Measurements from ENCODE around the gene KRT77. TPM values are rescaled to one million over a fixed set of nuclear protein-coding genes. Genes with fewer than 3 reads are reported as not detected.

The KRT77 gene
- total RNA-seq, 2 donors from 2014 or later: not detected

- intact Hi-C loops (cut with DNase I, micrococcal nuclease): no loop called here
Measured at GRCh38 chr12:52663420-52663819, 39.9 kb downstream of the KRT77 start.

GRCh38 chr12:52662918-52663229, 40.5 kb downstream of the KRT77 start:
- ATAC-seq (no peak), DNase-seq (no peak)
- intact Hi-C loops (cut with DNase I, micrococcal nuclease): no loop called here

More at GRCh38 chr12:52663420-52663819, 39.9 kb downstream of the KRT77 start:
- ATAC-seq: no peak
- no peak for DNase-seq

GRCh38 chr12:52662093-52662917, 41.0 kb downstream of the KRT77 start:
- ATAC-seq (no peak), DNase-seq (no peak)
- intact Hi-C loops (cut with DNase I, micrococcal nuclease): no loop called here

- intact Hi-C loops (cut with DNase I, micrococcal nuclease): no loop called here
Measured at GRCh38 chr12:52661668-52662067, 41.7 kb downstream of the KRT77 start.

DNA sequence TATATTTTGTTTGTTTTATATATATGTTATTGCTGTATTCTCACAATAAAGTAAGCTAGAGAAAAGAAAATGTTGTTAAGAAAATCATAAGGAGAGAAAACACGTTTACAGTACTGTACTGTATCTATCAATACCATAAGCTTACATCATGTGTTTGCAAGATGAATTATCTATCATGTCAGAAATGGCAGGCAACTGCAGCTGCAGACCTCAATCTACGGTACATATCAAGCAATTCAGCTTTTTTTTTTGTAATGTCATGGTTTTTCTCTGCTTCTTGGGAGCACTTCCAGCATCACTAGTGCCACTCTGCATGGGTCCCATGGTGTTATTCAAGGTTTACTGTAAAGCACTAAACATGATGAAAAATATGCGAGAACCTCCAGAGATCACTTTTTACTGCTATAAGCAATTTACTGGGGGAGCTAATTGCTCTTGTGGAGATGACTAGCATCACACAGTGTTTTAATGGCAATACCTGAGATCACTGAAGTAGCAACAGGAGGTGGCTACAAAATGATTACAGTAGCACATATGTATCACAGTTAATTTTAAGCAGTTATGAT, 42.3 kb downstream of the KRT77 start:
- intact Hi-C loops (cut with DNase I, micrococcal nuclease): no loop called here
- ATAC-seq: no peak

More at GRCh38 chr12:52661668-52662067, 41.7 kb downstream of the KRT77 start:
- DNase-seq: no peak
- no peak for ATAC-seq

DNA sequence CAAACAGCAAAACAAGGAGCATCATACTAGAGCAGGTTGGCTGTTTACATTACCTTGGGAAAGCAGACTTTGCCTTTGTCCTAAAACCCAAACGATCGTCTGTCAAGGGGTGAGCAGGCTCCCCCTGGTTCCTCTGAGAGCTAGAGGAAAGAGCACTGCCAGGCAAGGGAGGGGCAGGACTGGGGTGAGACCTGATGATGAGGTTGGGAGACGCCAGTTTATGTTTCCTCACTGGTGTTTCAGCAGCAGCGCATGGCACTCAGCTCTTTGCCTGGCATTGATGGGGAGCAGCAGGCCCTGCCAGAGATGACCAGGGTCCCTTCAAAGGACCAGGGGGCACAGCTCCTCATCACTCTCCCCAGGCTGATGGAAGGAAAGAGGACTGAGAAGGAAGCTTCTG, 43.4 kb downstream of the KRT77 start:
- ATAC-seq (no peak), DNase-seq (no peak)

More for the DNA sequence above, 42.3 kb downstream of the KRT77 start:
- no peak for DNase-seq

GRCh38 chr12:52659395-52659794, 43.9 kb downstream of the KRT77 start:
- DNase-seq (no peak), ATAC-seq (no peak)
- intact Hi-C loops (cut with DNase I, micrococcal nuclease): no loop called here

More for the DNA sequence above, 43.4 kb downstream of the KRT77 start:
- intact Hi-C loops (cut with DNase I, micrococcal nuclease): no loop called here

- no peak for ATAC-seq
- intact Hi-C loops (cut with DNase I, micrococcal nuclease): no loop called here
- DNase-seq: no peak
Measured at GRCh38 chr12:52658196-52658595, 45.1 kb downstream of the KRT77 start.

- DNase-seq (no peak), ATAC-seq (no peak)
- intact Hi-C loops (cut with DNase I, micrococcal nuclease): no loop called here
Measured at GRCh38 chr12:52657250-52657902, 45.9 kb downstream of the KRT77 start.

- DNase-seq (no peak), ATAC-seq (no peak)
- intact Hi-C loops (cut with DNase I, micrococcal nuclease): no loop called here
Measured at GRCh38 chr12:52656616-52657015, 46.7 kb downstream of the KRT77 start.

DNA sequence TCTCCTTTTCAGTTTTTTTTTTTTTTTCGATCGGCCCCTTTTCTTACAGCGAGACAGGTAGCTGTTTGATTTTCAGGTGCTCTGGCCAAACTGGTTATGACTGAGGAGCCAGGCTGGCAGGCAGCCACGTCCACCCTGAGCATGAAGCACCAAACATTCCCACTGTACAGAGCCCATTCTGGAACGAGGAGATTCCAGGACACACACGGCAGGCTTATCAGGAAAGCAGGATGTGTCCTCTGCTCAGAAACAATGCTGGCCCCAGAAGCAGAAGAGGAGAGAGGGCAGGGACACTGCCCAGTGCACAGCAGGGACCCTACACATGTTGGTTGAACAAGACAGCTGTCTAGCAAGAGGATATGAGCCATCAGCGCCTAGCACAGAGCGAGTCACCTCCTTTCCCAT, 47.6 kb downstream of the KRT77 start:
- no peak for ATAC-seq
- DNase-seq: no peak
- intact Hi-C loops (cut with DNase I, micrococcal nuclease): no loop called here

DNA sequence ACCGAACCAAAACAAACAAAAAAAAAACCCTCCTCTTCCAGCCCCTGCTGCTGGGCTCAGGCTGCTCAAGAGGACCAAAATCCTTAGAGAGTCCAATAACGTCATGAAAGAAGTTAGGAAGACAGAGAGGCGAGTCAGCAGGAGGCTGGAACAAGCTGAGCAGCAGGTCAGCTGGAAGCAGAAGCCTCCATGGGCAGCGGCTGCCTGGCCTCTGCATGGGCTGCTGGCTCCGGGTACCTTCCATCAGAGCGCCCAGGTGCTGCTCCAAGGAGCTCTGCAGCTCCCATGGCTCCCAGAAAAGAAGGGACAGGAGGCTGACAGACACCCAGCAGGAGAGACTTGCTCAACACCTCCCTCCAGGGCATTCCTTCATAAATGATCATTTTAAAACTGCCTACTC, 48.1 kb downstream of the KRT77 start:
- no peak for DNase-seq
- intact Hi-C loops (cut with DNase I, micrococcal nuclease): no loop called here
- no peak for ATAC-seq

DNA sequence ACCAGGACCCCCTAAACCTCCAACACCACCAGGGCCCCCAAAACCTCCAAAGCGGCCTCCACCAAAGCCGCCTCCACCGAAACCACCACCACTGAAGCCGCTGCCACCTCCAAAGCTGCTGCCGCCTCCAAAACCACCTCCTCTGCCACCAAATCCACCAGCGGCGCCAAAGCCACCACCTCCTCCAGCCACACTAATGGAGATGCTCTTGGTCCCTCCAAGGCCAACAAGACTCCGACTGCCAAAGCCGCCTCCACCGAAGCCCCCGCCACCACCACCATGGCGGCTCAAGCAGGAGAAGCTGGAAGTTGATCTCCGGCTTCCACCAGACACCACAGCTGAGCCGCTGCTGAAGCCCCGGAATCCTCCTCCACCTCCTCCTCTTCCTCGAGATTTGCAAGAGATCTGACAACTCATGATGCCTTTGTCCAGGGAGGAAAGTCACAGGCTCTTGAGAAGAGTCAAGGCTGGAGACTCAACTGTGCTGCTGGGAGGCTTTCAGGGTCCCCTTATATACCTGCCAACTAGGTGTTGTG, 51.5 kb downstream of the KRT77 start, which contains the start of gene KRT2:
Gene KRT2 (minus strand): TSS at position 486 of the 536 bp plus-strand sequence. CDS start 69 bp downstream, at position 417.
- intact Hi-C loops (cut with DNase I, micrococcal nuclease): no loop called here
- ATAC-seq (no peak), DNase-seq (no peak)

- intact Hi-C loops (cut with DNase I, micrococcal nuclease): no loop called here
- ATAC-seq: peak; percentile 63
- DNase-seq: peak; percentile 7 to 45
Measured at GRCh38 chr12:52650520-52651081, 52.7 kb downstream of the KRT77 start.

GRCh38 chr12:52649066-52649465, 54.3 kb downstream of the KRT77 start:
- DNase-seq: no peak
- no peak for ATAC-seq
- intact Hi-C loops (cut with DNase I, micrococcal nuclease): no loop called here

DNA sequence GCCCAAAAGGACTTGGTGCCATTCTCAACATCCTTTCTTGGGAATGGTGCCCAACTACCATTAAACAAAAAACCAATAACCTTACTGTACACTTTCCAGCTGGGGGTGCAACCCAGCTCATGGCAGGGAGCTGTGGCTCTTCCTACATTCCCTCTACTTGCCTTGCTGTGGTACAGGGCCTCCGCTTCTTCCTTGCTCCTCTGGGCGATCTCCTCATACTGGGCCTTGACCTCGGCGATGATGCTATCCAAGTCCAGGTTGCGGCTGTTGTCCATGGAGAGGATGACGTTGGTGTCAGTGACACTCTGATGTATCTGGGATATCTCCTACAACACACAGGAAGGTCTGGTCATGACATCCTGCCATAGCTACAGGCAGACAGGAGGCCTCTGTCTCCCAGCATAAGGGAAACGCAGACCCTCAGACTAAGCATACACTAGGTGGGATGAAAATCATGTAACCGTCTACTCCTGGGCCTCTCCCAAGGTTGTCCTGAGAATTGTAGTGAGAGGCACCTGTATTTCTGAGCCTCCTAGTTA, 55.2 kb downstream of the KRT77 start:
- no peak for DNase-seq
- no peak for ATAC-seq
- intact Hi-C loops (cut with DNase I, micrococcal nuclease): no loop called here

DNA sequence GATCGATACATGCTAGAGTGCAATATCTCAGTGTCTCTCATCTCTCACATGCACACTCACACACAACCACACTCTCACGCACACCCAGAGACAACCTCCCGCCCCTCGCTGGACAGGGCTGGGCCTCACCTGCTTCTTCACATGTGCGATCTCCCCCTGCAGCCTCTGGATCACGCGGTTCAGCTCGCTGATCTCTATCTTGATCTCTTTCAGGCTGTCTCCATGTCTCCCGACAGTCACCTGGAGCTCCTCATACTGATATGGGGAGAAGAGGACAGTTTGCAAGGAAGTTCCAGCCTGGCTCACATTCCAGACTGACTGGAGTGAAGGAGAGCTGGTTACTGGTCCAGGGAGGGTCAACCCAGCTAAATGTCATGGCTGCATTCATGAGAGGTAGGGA, 55.7 kb downstream of the KRT77 start:
- no peak for ATAC-seq
- DNase-seq: no peak
- intact Hi-C loops (cut with DNase I, micrococcal nuclease): no loop called here

GRCh38 chr12:52646613-52647012, 56.7 kb downstream of the KRT77 start:
- DNase-seq: no peak
- ATAC-seq: no peak
- intact Hi-C loops (cut with DNase I, micrococcal nuclease): no loop called here

- DNase-seq: no peak
- ATAC-seq: peak; percentile 54
- intact Hi-C loops (cut with DNase I, micrococcal nuclease): no loop called here
Measured at GRCh38 chr12:52645982-52646381, 57.3 kb downstream of the KRT77 start.

Data from left colon (tissue), 2 donors.